SK-N-SH (cell line): ENCODE results near the gene RAPGEF4. TPM values are rescaled to one million over a fixed set of nuclear protein-coding genes. Genes with fewer than 3 reads are reported as not detected.

Experiments used
- CTCF ChIA-PET: fragments of 300-600, 350-600 bp; formaldehyde crosslinking; extraction: SDS; loops from one replicate; lab custom pipeline; 2021; lab: Yijun Ruan, JAX
- POLR2A ChIA-PET: fragments of 350-600 bp; sonication (Branson Sonifier 250); formaldehyde crosslinking; extraction: SDS; loops from one replicate; lab custom pipeline; 2020; ENCODE audit warnings: antibody characterized with exemption, inconsistent platforms; lab: Yijun Ruan, JAX
- DNase-seq: peaks from one replicate; pipeline ENCODE4 v3.0.0; 2012
- H2AFZ ChIP-seq: fragments of 200-600 bp; sonication (generic); 2 replicates; pipeline ENCODE4 v1.8.1; 2016; ENCODE audit warnings: antibody characterized with exemption, mild to moderate bottlenecking, low read depth
- H3F3A ChIP-seq: fragments of 200-600 bp; sonication (generic); replicated peaks from 2 replicates; pipeline ENCODE3; 2016; ENCODE audit warnings: antibody characterized with exemption, mild to moderate bottlenecking; ENCODE audit not compliant: insufficient read depth
- H3K27ac ChIP-seq, 2 experiments: fragments of 200-500 bp in 1 of 2; fragments of 200-600 bp in 1 of 2; sonication (Bioruptor generic) in 1 of 2; sonication (generic), shearing (Covaris generic) in 1 of 2; 2 replicates each; pipeline versions ENCODE4 v1.5.1 to v1.6.1; 2014 to 2016; ENCODE audit warnings: low read depth in 2 of 2, inconsistent platforms in 1 of 2, low read length in 1 of 2, mild to moderate bottlenecking in 1 of 2, mixed read lengths in 1 of 2
- H3K27me3 ChIP-seq: fragments of 200-600 bp; sonication (generic), shearing (Covaris generic); 2 replicates; pipeline ENCODE4 v1.6.1; 2016; ENCODE audit warnings: mixed run types; ENCODE audit not compliant: insufficient read depth
- H3K36me3 ChIP-seq, 2 experiments: fragments of 200-500 bp in 1 of 2; fragments of 200-600 bp in 1 of 2; sonication (Bioruptor generic) in 1 of 2; sonication (generic) in 1 of 2; replicated peaks in 1 of 2; 2 replicates each; pipeline versions ENCODE3 to v1.5.1; 2014 to 2016; ENCODE audit warnings: low read length in 1 of 2, mild to moderate bottlenecking in 1 of 2; ENCODE audit not compliant: insufficient read depth in 2 of 2, control insufficient read depth in 1 of 2
- H3K4me1 ChIP-seq, 2 experiments: fragments of 200-500 bp in 1 of 2; fragments of 200-600 bp in 1 of 2; sonication (Bioruptor generic) in 1 of 2; sonication (generic), shearing (Covaris generic) in 1 of 2; 2 replicates each; pipeline versions ENCODE4 v1.5.1 to v1.6.1; 2014 to 2016; ENCODE audit warnings: low read depth in 1 of 2, low read length in 1 of 2, mixed run types in 1 of 2; ENCODE audit not compliant: insufficient read depth in 2 of 2, control insufficient read depth in 1 of 2
- H3K4me2 ChIP-seq: fragments of 200-600 bp; sonication (generic), shearing (Covaris generic); 2 replicates; pipeline ENCODE4 v1.6.1; 2017; ENCODE audit warnings: mixed run types
- H3K4me3 ChIP-seq, 2 experiments: fragments of 200-500 bp in 1 of 2; fragments of 200-600 bp in 1 of 2; sonication (Bioruptor generic) in 1 of 2; sonication (generic), shearing (Covaris generic) in 1 of 2; 2 replicates each; pipeline versions ENCODE4 v1.5.1 to v1.8.1; 2014 to 2016; ENCODE audit warnings: low read depth in 2 of 2, inconsistent platforms in 1 of 2, low read length in 1 of 2, mild to moderate bottlenecking in 1 of 2, mixed read lengths in 1 of 2, moderate library complexity in 1 of 2
- H3K79me2 ChIP-seq: fragments of 200-600 bp; sonication (generic); 2 replicates; pipeline ENCODE4 v1.8.1; 2017; ENCODE audit warnings: mild to moderate bottlenecking; ENCODE audit not compliant: insufficient read depth
- H3K9ac ChIP-seq: fragments of 200-600 bp; sonication (generic); 2 replicates; pipeline ENCODE4 v1.6.1; 2017; ENCODE audit warnings: mixed run types
- H3K9me2 ChIP-seq: fragments of 200-600 bp; sonication (generic); 2 replicates; pipeline ENCODE4 v1.6.1; 2017; ENCODE audit warnings: mixed run types
- H3K9me3 ChIP-seq: fragments of 200-600 bp; sonication (generic); 2 replicates; pipeline ENCODE4 v1.6.1; 2017; ENCODE audit warnings: mixed run types, mild to moderate bottlenecking, moderate library complexity
- H4K20me1 ChIP-seq: fragments of 200-600 bp; sonication (generic); 2 replicates; pipeline ENCODE4 v1.6.1; 2017; ENCODE audit warnings: mild to moderate bottlenecking, mixed run types; ENCODE audit not compliant: insufficient read depth
- CHD2 ChIP-seq: fragments of 150-350 bp; IDR thresholded peaks from 2 replicates; pipeline ENCODE4 v1.6.1; 2018; ENCODE audit warnings: low read length; ENCODE audit not compliant: partially characterized antibody
- CTCF ChIP-seq: fragments of 200-600 bp; sonication (generic); IDR thresholded peaks from 2 replicates; pipeline ENCODE4 v1.6.1; 2017; ENCODE audit warnings: antibody characterized with exemption, mild to moderate bottlenecking, moderate library complexity
- FOSL2 ChIP-seq: IDR thresholded peaks from 2 replicates; pipeline ENCODE4 v1.4.0; 2012; ENCODE audit warnings: low read depth, mild to moderate bottlenecking, moderate library complexity, borderline replicate concordance
- FOXJ3 ChIP-seq: sonication (generic); formaldehyde crosslinking; IDR thresholded peaks from 2 replicates; pipeline ENCODE4 v1.5.1; 2020; ENCODE audit warnings: mild to moderate bottlenecking, missing genetic modification reagents
- GABPA ChIP-seq: IDR thresholded peaks from 2 replicates; pipeline ENCODE4 v1.4.0; 2012; ENCODE audit warnings: low read depth, mild to moderate bottlenecking
- IRF3 ChIP-seq: fragments of 150-350 bp; IDR thresholded peaks from 2 replicates; pipeline ENCODE4 v1.6.1; 2016; ENCODE audit warnings: mild to moderate bottlenecking, low read depth, low read length
- JUND ChIP-seq: IDR thresholded peaks from 2 replicates; pipeline ENCODE4 v1.4.0; 2012
- MEF2A ChIP-seq: IDR thresholded peaks from 2 replicates; pipeline ENCODE4 v1.4.0; 2012; ENCODE audit warnings: low read depth, borderline replicate concordance
- MXI1 ChIP-seq: IDR thresholded peaks from 2 replicates; pipeline ENCODE4 v1.6.1; 2012; ENCODE audit warnings: mild to moderate bottlenecking, low read depth, low read length, improper control_type of control experiment
- NRF1 ChIP-seq: IDR thresholded peaks from 2 replicates; pipeline ENCODE4 v1.6.1; 2012; ENCODE audit warnings: low read depth, mild to moderate bottlenecking, low read length
- RAD21 ChIP-seq: IDR thresholded peaks from 2 replicates; pipeline ENCODE4 v1.6.1; 2012; ENCODE audit warnings: mild to moderate bottlenecking, low read length
- RFX5 ChIP-seq: IDR thresholded peaks from 2 replicates; pipeline ENCODE4 v1.6.1; 2012; ENCODE audit warnings: mild to moderate bottlenecking, improper control_type of control experiment, low read length
- RXRA ChIP-seq: IDR thresholded peaks from 2 replicates; pipeline ENCODE4 v1.4.0; 2012; ENCODE audit warnings: low read depth, mild to moderate bottlenecking, borderline replicate concordance
- SIN3A ChIP-seq: IDR thresholded peaks from 2 replicates; pipeline ENCODE4 v1.6.1; 2012; ENCODE audit warnings: low read depth, mild to moderate bottlenecking, low read length, moderate library complexity, borderline replicate concordance
- SMC3 ChIP-seq: IDR thresholded peaks from 2 replicates; pipeline ENCODE4 v1.6.1; 2012; ENCODE audit warnings: low read depth, low read length, improper control_type of control experiment
- USF2 ChIP-seq: fragments of 150-350 bp; IDR thresholded peaks from 2 replicates; pipeline ENCODE4 v1.6.1; 2017; ENCODE audit warnings: antibody characterized with exemption, low read length, low read depth, borderline replicate concordance
- WGBS: methylation state at CpG from one replicate; pipeline ENCODE4 v1.1.6; 2017; ENCODE audit warnings: low lambda C conversion rate; 5-methylcytosine and 5-hydroxymethylcytosine counted together
- polyA plus RNA-seq, 3 experiments: library from polyadenylated mRNA; depleted of rRNA; stranded (reverse); fragments of >200 nt; gene quantifications; 2 replicates each; pipeline ENCODE4 v1.2.3, GENCODE V29; 2012

Gene RAPGEF4
- polyA plus RNA-seq, 1 of the 3 experiments (the other 2 are of a cell fraction), result 0.30 TPM

GRCh38 chr2:172931256-172931894 lies 195.7 kb downstream of the RAPGEF4 start (continued):
- TF ChIP-seq IRF3 (no peak), FOXJ3 (CRISPR knock-in tag) (0 out of 2 replicates have a peak, but pooled peaks have one; percentile 42), MEF2A (no peak), GABPA (no peak), USF2 (no peak), NRF1 (no peak), SMC3 (no peak), CHD2 (peak; percentile 21), RFX5 (no peak), MXI1 (peak; percentile 9; the same call in 1 of the 2 replicates), RXRA (no peak), JUND (no peak)
- TF ChIP-seq, all 33 proteins: peak for 6

- H3K4me2 ChIP-seq, result peak overlapping the region; percentile 69; the same call in 1 of the 2 replicates
- H3K9me2 ChIP-seq, result no peaks in the 10 kb centered on the region
Measured at GRCh38 chr2:172931918-172932520, 196.4 kb downstream of the RAPGEF4 start.

More at GRCh38 chr2:172931918-172932520, 196.4 kb downstream of the RAPGEF4 start:
- H3F3A ChIP-seq, result peaks cover 7% of the 10 kb centered on the region
- no peaks in the 10 kb centered on the region for H3K79me2 ChIP-seq
- peak; percentile 50 for DNase-seq
- H3K4me3 ChIP-seq, result no peak overlapping the region
- TF ChIP-seq RAD21, result peak; percentile 87
- no peak for TF ChIP-seq SIN3A
- peak; percentile 78 for TF ChIP-seq CTCF
- TF ChIP-seq SMC3, result peak; percentile 86
- TF ChIP-seq FOSL2, result no peak
- no peak overlapping the region; the same call in 1 of the 2 replicates for H2AFZ ChIP-seq
- peaks cover 0 to 32% of the 10 kb centered on the region in 2 experiments; a peak in 2 of 4 replicates for H3K4me1 ChIP-seq
- H3K27me3 ChIP-seq, result no peaks in the 10 kb centered on the region
- POLR2A ChIA-PET, result interaction anchor here (1.3 kb wide), 1 partner anchor 117 kb away, joined by 4 read pairs; no protein-coding TSS in a partner anchor
- H3K9ac ChIP-seq, result no peak overlapping the region
- H4K20me1 ChIP-seq, result no peaks in the 10 kb centered on the region
- under 1% methylated on average over 8 of the region's 8 CpGs for WGBS
- CTCF ChIA-PET, result interaction anchor here (0.6 to 7.3 kb wide), 71 partner anchors 10 to 1313 kb away, joined by 3 to 181 read pairs (median 5); no protein-coding TSS in a partner anchor
- H3K9me3 ChIP-seq, result no peaks in the 10 kb centered on the region
- H3K27ac ChIP-seq, result peak overlapping the region in 1 of 2 experiments; percentile 95; a peak in 2 of 4 replicates
- no peaks in the 10 kb centered on the region for H3K36me3 ChIP-seq
